Neural crest cell (in vitro differentiated cells): ENCODE results near the gene OR5AR1. TPM values are rescaled to one million over a fixed set of nuclear protein-coding genes. Genes with fewer than 3 reads are reported as not detected.

ENCODE experiments used
- DNase-seq: peaks from one replicate; pipeline ENCODE4 v3.0.0; 2021; ENCODE audit warnings: low read depth, mixed read lengths, low spot score
- H3K27ac Mint-ChIP-seq: one replicate; pipeline ENCODE4 v1.8.0; 2021; ENCODE audit warnings: mild to moderate bottlenecking, mixed read lengths; ENCODE audit not compliant: unreplicated experiment
- H3K27me3 Mint-ChIP-seq: 2 replicates; pipeline ENCODE4 v1.8.0; 2021; ENCODE audit warnings: low read depth, mild to moderate bottlenecking, mixed read lengths
- H3K36me3 Mint-ChIP-seq: 2 replicates; pipeline ENCODE4 v1.8.0; 2021; ENCODE audit warnings: low read depth, mild to moderate bottlenecking, mixed read lengths
- H3K4me1 Mint-ChIP-seq: 2 replicates; pipeline ENCODE4 v1.8.0; 2021; ENCODE audit warnings: mixed read lengths
- H3K4me3 Mint-ChIP-seq: one replicate; pipeline ENCODE4 v1.8.0; 2021; ENCODE audit warnings: mild to moderate bottlenecking, mixed read lengths
- H3K9me3 Mint-ChIP-seq: 2 replicates; pipeline ENCODE4 v1.8.0; 2021; ENCODE audit warnings: mixed read lengths
- CTCF ChIP-seq: fragments of 200-600 bp; sonication (generic); conservative IDR thresholded peaks from 2 replicates; pipeline ENCODE4 v1.5.0; 2021; ENCODE audit warnings: antibody characterized with exemption, mild to moderate bottlenecking
- long read RNA-seq: library from polyadenylated mRNA; unstranded; transcript quantifications from one replicate; pipeline ENCODE4 v2.0.0, GENCODE V29; 2020
- total RNA-seq: library from RNA; stranded (reverse); gene quantifications from 2 replicates; pipeline ENCODE4 v1.2.1, GENCODE V29; 2021

Gene OR5AR1
- total RNA-seq, result not detected in 2 replicates
- long read RNA-seq, result 0 reads

GRCh38 chr11:56663386-56663785 lies at the start of gene OR5AR1:
Gene OR5AR1 (plus strand): TSS chr11:56663686. CDS start chr11:56663686, 0 bp downstream.
- H3K9me3 Mint-ChIP-seq, result no peaks in the 10 kb centered on the region
- TF ChIP-seq CTCF, result no peak
- H3K4me3 Mint-ChIP-seq, result no peak within 1 kb of the TSS
- H3K36me3 Mint-ChIP-seq, result no peaks in the 10 kb centered on the region
- H3K4me1 Mint-ChIP-seq, result peaks cover 9% of the 10 kb centered on the region
- no peak for DNase-seq
- no peak within 1 kb of the TSS for H3K27ac Mint-ChIP-seq
- peaks cover 7% of the 10 kb centered on the region for H3K27me3 Mint-ChIP-seq

- H3K27me3 Mint-ChIP-seq, result no peaks in the 10 kb centered on the region
- no peak overlapping the region for H3K4me3 Mint-ChIP-seq
- no peaks in the 10 kb centered on the region for H3K4me1 Mint-ChIP-seq
- peak; percentile 71 for TF ChIP-seq CTCF
- no peak overlapping the region for H3K27ac Mint-ChIP-seq
- no peaks in the 10 kb centered on the region for H3K9me3 Mint-ChIP-seq
- DNase-seq, result no peak
- no peaks in the 10 kb centered on the region for H3K36me3 Mint-ChIP-seq
These were observed 38.8 kb upstream of the OR5AR1 start for GRCh38 chr11:56624661-56625110.

- H3K27ac Mint-ChIP-seq, result no peak overlapping the region
- no peaks in the 10 kb centered on the region for H3K27me3 Mint-ChIP-seq
- no peak overlapping the region for H3K4me3 Mint-ChIP-seq
- no peak for DNase-seq
- no peaks in the 10 kb centered on the region for H3K4me1 Mint-ChIP-seq
- H3K36me3 Mint-ChIP-seq, result no peaks in the 10 kb centered on the region
- no peaks in the 10 kb centered on the region for H3K9me3 Mint-ChIP-seq
- no peak for TF ChIP-seq CTCF
These were observed 37.5 kb upstream of the OR5AR1 start for GRCh38 chr11:56625946-56626345.

- H3K9me3 Mint-ChIP-seq, result peaks cover 2% of the 10 kb centered on the region
- no peaks in the 10 kb centered on the region for H3K36me3 Mint-ChIP-seq
- no peaks in the 10 kb centered on the region for H3K4me1 Mint-ChIP-seq
- peaks cover 3% of the 10 kb centered on the region for H3K27me3 Mint-ChIP-seq
- H3K4me3 Mint-ChIP-seq, result no peak overlapping the region
- H3K27ac Mint-ChIP-seq, result no peak overlapping the region
- no peak for DNase-seq
- TF ChIP-seq CTCF, result no peak
These were observed 31.2 kb upstream of the OR5AR1 start for GRCh38 chr11:56632329-56632728.

- H3K4me1 Mint-ChIP-seq, result no peaks in the 10 kb centered on the region
- no peak overlapping the region for H3K27ac Mint-ChIP-seq
- DNase-seq, result no peak
- no peak overlapping the region for H3K4me3 Mint-ChIP-seq
- H3K9me3 Mint-ChIP-seq, result peaks cover 4% of the 10 kb centered on the region
- H3K36me3 Mint-ChIP-seq, result no peaks in the 10 kb centered on the region
- TF ChIP-seq CTCF, result no peak
- H3K27me3 Mint-ChIP-seq, result peaks cover 3% of the 10 kb centered on the region
These were observed 26.6 kb upstream of the OR5AR1 start for GRCh38 chr11:56636861-56637260.

- Mint-ChIP-seq H3K4me1 (no peaks in the 10 kb centered on the region), H3K36me3 (no peaks in the 10 kb centered on the region), H3K9me3 (peaks cover 2% of the 10 kb centered on the region)
These were observed 26.0 kb upstream of the OR5AR1 start for GRCh38 chr11:56637500-56637899.

More at GRCh38 chr11:56637500-56637899, 26.0 kb upstream of the OR5AR1 start:
- no peak for DNase-seq
- Mint-ChIP-seq H3K27me3 (peaks cover 3% of the 10 kb centered on the region), H3K4me3 (no peak overlapping the region), H3K27ac (no peak overlapping the region)
- no peak for TF ChIP-seq CTCF
